Ectodermal cell (in vitro differentiated cells): ENCODE results near the gene SSH2.

ENCODE experiments used
- H3K27ac ChIP-seq: 2 replicates; pipeline ENCODE4 v1.7.0; 2013; ENCODE audit warnings: mild to moderate bottlenecking, low read depth, low read length; ENCODE audit not compliant: insufficient read depth, poor library complexity, severe bottlenecking
- H3K27me3 ChIP-seq: 2 replicates; pipeline ENCODE4 v1.7.0; 2013; ENCODE audit warnings: mild to moderate bottlenecking, low read length; ENCODE audit not compliant: insufficient read depth, control insufficient read depth, poor library complexity, severe bottlenecking
- H3K36me3 ChIP-seq: one replicate; pipeline ENCODE4 v1.7.0; 2013; ENCODE audit warnings: low read length; ENCODE audit not compliant: control insufficient read depth, insufficient read depth
- H3K4me1 ChIP-seq: one replicate; pipeline ENCODE4 v1.7.0; 2013; ENCODE audit warnings: low read length; ENCODE audit not compliant: control insufficient read depth, insufficient read depth
- H3K4me3 ChIP-seq: 2 replicates; pipeline ENCODE4 v1.7.0; 2013; ENCODE audit warnings: low read depth, low read length, control low read depth; ENCODE audit not compliant: insufficient read depth
- H3K9me3 ChIP-seq: 2 replicates; pipeline ENCODE4 v1.7.0; 2013; ENCODE audit warnings: mild to moderate bottlenecking, low read length, moderate library complexity; ENCODE audit not compliant: control insufficient read depth
- WGBS, 2 experiments: methylation state at CpG; one replicate each; pipeline ENCODE4 v1.1.7; 2013; ENCODE audit warnings: missing lambda C conversion rate in 2 of 2; 5-methylcytosine and 5-hydroxymethylcytosine counted together

Gene SSH2

GRCh38 chr17:29929006-29929532, 959 bp downstream of the SSH2 start:
- 1 to 2% methylated on average over 13 of the region's 13 CpGs for WGBS, 2 experiments
- Histone ChIP-seq H3K4me1 (peaks cover 15% of the 10 kb centered on the region), H3K27me3 (no peaks in the 10 kb centered on the region), H3K36me3 (no peaks in the 10 kb centered on the region), H3K4me3 (peak overlapping the region; percentile 86), H3K9me3 (no peaks in the 10 kb centered on the region), H3K27ac (peak overlapping the region; percentile 71)

DNA sequence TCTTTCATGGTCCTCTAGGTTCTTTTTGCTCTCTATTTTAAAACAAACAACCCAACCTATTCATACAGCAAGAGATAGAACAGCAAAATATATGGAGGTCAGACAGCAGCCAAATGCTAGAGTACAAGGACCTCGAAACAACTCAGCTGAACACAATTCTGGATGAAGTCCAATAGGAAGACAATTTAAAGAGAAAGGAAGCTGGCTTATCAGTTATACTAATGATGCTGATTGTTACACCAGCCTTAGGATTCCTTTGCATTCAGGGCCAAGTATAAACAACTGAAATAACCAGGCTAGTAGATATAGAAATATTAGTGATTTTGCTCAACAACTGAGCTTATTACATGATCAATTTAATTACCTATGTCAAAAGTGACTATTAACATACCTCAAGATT, 2.5 kb downstream of the SSH2 start:
- H3K27me3 ChIP-seq, result no peaks in the 10 kb centered on the region
- no peak overlapping the region for H3K27ac ChIP-seq
- peaks cover 15% of the 10 kb centered on the region for H3K4me1 ChIP-seq
- H3K36me3 ChIP-seq, result no peaks in the 10 kb centered on the region
- no peak overlapping the region for H3K4me3 ChIP-seq
- 96 to 100% methylated on average over 1 of the region's 1 CpG for WGBS, 2 experiments
- H3K9me3 ChIP-seq, result no peaks in the 10 kb centered on the region

DNA sequence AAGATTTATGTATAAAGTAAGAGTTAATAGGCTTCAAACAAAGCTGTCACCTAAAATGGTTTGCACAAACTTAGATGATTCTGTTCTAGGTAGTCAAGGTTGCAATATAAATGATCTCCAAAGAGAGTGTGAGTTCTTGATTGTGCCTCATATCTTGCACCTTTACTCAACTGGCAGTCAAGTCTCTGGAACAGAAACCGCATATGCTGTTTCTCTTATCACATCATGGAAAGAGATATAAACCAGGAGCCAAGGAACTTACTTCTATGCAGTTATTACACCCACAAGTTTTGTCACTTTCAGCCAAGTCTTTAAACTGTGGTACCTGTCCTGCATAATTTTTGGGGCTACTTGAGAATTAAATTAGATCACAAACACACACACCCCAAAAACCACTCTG, 5.2 kb downstream of the SSH2 start:
- Histone ChIP-seq H3K9me3 (no peaks in the 10 kb centered on the region), H3K4me3 (no peak overlapping the region), H3K36me3 (no peaks in the 10 kb centered on the region), H3K4me1 (peaks cover 5% of the 10 kb centered on the region), H3K27ac (no peak overlapping the region), H3K27me3 (no peaks in the 10 kb centered on the region)
- WGBS, 2 experiments, result 94 to 97% methylated on average over 1 of the region's 1 CpG

DNA sequence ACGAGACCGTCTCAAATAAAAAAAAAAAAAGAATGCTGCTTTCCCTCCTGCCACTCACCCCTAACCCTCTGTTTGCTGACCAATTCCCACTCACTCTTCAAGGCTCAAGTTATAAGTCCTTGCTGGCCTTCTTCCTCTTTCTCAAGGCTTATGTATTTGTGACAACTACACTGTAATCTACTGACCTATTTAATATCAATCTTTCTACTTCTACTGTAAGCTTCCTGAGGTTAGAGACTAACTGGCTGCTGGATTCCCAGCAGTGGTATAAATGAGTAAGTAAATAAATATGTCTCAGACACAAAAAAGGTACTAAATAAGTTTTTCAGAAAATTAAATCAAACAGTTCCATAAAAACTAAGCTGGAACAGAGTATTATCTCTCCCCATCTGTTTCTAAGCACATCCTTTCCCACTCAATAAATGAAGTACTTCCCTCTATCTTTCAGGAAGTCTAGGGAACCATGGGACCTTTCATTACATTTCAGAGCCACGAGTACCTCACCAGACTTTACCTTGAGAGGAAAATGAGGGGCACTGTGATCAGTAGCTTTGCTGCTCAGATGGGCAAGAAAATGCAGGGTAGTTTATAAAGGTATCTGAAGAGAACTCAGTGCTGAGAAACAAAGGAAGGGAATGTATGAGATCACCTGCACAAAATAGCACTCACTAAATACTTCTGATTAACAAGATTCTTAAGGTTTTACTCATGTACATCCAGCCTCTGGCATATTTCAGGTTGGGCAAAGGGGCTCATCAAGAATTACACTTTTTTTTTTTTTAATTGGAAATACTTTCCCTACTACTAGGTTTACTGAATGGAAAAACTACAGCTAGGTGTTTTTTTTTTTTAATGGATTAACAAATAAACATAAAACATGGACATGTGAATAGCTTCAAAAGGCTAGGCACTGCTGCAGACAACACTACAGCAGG, 10.8 kb downstream of the SSH2 start:
- Histone ChIP-seq H3K4me1 (no peaks in the 10 kb centered on the region), H3K4me3 (no peak overlapping the region), H3K36me3 (no peaks in the 10 kb centered on the region), H3K27me3 (no peaks in the 10 kb centered on the region), H3K27ac (no peak overlapping the region), H3K9me3 (no peaks in the 10 kb centered on the region)
- WGBS, 2 experiments, result 80 to 92% methylated on average over 3 of the region's 3 CpGs

- Histone ChIP-seq H3K36me3 (no peaks in the 10 kb centered on the region), H3K27me3 (no peaks in the 10 kb centered on the region), H3K4me3 (no peak overlapping the region), H3K9me3 (no peaks in the 10 kb centered on the region), H3K4me1 (no peaks in the 10 kb centered on the region), H3K27ac (no peak overlapping the region)
- WGBS, 2 experiments, result 83 to 100% methylated on average over 1 of the region's 1 CpG
Measured at GRCh38 chr17:29918016-29918415, 12.0 kb downstream of the SSH2 start.

DNA sequence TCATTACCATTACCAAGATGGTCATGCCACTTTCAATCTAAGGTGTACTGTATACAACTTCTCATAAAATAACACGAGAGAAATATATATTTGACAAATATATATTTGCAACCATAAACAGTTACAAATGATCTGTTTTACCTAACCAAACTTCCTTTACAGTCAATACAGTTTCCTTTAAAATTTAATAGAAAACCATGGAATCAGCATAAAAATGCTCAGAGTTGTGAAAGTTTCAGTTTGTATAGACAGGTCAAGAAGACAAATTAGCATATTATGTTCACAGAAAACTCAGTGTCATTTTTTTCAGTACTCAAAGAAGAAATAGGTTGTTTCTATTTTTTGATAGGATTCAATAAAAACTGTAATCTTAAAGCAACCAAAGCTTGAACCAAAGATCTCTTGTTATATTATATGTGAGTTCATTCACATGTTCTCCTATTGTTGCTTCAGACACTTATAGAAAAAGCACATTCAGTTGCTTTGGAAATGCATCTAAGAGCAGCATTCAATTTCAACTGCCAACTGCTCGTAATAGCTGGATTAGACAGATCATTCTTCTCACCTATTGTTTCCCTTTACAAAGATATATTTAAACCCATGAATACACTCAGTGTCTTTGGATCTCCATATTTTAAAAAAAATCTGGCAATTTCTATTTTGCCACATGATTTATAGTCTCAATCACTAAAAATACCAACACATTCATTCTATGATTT, 15.1 kb downstream of the SSH2 start:
- H3K9me3 ChIP-seq, result no peaks in the 10 kb centered on the region
- no peaks in the 10 kb centered on the region for H3K4me1 ChIP-seq
- WGBS, 2 experiments, result 91 to 93% methylated on average over 1 to 2 of the region's 2 CpGs
- no peak overlapping the region for H3K27ac ChIP-seq
- no peak overlapping the region for H3K4me3 ChIP-seq
- no peaks in the 10 kb centered on the region for H3K27me3 ChIP-seq
- no peaks in the 10 kb centered on the region for H3K36me3 ChIP-seq

GRCh38 chr17:29911641-29912177, 18.3 kb downstream of the SSH2 start:
- no peaks in the 10 kb centered on the region for H3K4me1 ChIP-seq
- H3K27ac ChIP-seq, result no peak overlapping the region
- no peaks in the 10 kb centered on the region for H3K27me3 ChIP-seq
- no peaks in the 10 kb centered on the region for H3K36me3 ChIP-seq
- H3K4me3 ChIP-seq, result no peak overlapping the region
- H3K9me3 ChIP-seq, result no peaks in the 10 kb centered on the region

DNA sequence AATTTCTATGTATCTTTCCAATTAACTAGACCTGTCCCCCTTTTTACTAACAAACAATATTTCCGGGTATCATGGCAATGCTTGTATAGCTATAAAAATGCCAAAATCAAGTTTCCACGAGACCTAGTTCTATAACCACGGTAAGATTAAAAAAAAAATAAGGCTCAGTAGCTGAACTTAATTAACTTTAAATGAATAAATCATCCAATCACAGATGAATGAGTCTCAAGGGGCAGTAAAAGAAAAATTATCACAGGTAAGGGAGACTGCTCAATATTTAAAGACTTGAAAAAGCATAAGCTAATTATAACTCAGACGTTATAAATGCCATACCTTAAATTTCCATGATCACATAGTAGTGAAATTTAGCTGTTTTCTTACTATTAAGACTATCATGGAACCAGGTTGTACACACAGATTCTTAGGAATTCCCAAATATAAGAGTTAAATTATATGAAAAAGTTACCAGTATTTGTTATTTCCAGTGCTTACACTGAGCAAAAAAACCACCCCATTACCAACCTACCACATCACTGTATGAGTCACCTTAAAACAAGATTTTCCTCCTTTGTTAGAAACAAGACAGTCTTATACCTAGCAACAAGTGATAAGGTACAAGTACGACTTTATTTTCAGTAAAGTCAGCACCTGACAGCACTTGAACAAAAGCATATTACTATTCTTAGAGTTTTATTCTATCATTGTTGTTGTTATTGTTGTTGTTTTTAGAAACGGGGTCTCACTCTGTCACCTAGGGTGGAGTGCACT, 20.6 kb downstream of the SSH2 start:
- WGBS, 2 experiments, result 91 to 95% methylated on average over 4 to 5 of the region's 6 CpGs
- no peak overlapping the region for H3K27ac ChIP-seq
- no peaks in the 10 kb centered on the region for H3K4me1 ChIP-seq
- no peak overlapping the region for H3K4me3 ChIP-seq
- no peaks in the 10 kb centered on the region for H3K36me3 ChIP-seq
- no peaks in the 10 kb centered on the region for H3K27me3 ChIP-seq
- H3K9me3 ChIP-seq, result no peaks in the 10 kb centered on the region

- Histone ChIP-seq H3K27me3 (no peaks in the 10 kb centered on the region), H3K9me3 (no peaks in the 10 kb centered on the region), H3K4me1 (no peaks in the 10 kb centered on the region), H3K36me3 (no peaks in the 10 kb centered on the region), H3K4me3 (no peak overlapping the region), H3K27ac (no peak overlapping the region)
- 94 to 99% methylated on average over 1 to 2 of the region's 2 CpGs for WGBS, 2 experiments
Measured at GRCh38 chr17:29906969-29907368, 23.1 kb downstream of the SSH2 start.

DNA sequence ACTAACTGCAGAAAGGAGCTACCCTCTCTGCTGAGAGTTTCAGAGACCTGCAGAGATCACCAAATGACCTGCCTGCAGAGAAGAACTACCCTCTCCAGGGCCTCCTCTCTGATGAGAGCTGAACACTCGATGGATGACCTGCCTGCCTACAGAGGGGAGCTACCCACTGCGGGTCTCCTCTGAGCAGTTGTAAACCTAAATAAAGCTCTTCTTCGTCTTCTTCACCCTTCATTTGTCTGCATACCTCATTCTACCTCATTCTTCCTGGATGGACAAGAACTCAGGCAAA, 24.2 kb downstream of the SSH2 start:
- no peaks in the 10 kb centered on the region for H3K9me3 ChIP-seq
- no peak overlapping the region for H3K27ac ChIP-seq
- no peak overlapping the region for H3K4me3 ChIP-seq
- no peaks in the 10 kb centered on the region for H3K36me3 ChIP-seq
- WGBS, 2 experiments, result 88 to 90% methylated on average over 3 of the region's 3 CpGs
- H3K4me1 ChIP-seq, result no peaks in the 10 kb centered on the region
- no peaks in the 10 kb centered on the region for H3K27me3 ChIP-seq
